NCI-H2081 treated with DMSO at 0.1 percent for 48 hours (cell line): ENCODE measurements around the gene CHKA.
"Not testable (repeated sequence)": the region's sequence is repeated elsewhere in the genome, so short reads cannot be mapped to it uniquely, and the experiment has no call there.

ENCODE experiments used
- DNase-seq: peaks from one replicate; lab custom pipeline; 2025; lab: John Stamatoyannopoulos, UW

Gene CHKA

DNA sequence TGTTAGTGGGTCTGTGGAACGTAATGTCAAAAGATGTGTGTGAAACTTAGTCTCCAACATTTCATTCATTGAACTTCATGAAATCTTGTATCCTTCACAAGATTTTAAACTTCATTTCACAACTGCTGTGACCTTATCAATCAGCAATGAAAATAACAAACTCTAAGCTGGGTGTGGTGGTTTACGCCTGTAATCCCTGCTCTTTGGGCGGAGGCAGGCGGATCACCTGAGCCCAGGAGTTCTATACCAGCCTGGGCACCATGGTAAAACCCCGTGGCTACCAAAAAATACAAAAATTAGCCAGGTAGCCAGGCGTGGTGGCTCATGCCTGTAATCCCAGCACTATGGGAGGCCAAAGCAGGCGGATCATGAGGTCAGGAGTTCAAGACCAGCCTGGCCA is 5.1 kb downstream of the CHKA start:
- DNase-seq: no peak

DNA sequence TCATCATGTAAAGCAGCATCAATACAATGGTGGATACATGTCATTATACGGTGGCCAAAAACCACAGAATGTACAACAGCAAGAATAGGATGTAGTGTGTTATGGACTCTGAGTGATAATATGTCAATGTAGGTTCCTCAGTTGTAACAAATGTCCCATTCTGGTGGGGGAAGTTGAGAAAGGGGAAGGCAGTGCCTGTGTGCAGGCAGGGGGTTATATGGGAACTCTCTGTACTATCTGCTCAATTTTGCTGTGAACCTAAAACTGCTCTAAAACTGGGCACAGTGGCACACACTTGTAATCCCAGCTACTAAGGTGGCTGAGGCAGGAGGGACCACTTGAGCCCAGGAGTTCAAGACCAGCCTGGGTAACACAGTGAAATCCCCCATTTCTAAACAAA is 5.9 kb downstream of the CHKA start:
- no peak for DNase-seq

DNA sequence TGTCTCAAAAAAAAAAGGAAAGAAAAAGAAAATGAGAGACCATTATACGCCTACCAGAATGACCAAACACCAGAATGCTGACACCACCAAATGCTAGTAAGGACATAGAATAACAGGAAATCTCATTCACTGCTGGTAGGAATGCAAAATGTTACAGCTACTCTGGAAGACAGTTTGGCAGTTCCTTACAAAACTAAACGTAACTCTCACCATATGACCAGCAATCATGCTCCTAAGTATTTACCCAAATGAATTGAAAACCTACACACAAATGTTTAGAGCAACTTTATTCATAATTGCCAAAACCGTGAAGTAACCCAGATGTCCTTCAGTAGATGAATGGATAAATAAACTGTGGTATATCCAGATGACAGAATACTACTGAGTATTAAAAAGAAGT is 7.2 kb downstream of the CHKA start:
- no peak for DNase-seq

DNA sequence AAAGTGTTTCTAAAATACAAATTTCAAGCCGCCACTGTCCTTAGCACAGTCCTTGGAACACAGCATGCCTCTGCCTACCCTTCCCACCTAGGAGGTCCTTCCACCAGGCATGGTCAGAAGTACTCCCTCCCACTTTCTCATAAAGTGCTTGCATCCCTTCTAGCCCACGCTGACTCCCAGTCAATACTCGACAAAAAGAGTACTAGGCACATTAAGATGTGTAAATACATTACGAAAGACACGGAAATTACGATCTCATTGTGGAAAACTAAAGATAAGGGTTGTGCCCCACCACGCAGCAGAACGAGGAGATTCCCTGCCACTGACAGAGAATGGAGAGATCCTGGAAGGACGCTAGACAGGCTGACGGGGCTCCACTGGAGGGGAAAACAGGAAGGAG is 13.5 kb downstream of the CHKA start:
- DNase-seq: no peak

DNA sequence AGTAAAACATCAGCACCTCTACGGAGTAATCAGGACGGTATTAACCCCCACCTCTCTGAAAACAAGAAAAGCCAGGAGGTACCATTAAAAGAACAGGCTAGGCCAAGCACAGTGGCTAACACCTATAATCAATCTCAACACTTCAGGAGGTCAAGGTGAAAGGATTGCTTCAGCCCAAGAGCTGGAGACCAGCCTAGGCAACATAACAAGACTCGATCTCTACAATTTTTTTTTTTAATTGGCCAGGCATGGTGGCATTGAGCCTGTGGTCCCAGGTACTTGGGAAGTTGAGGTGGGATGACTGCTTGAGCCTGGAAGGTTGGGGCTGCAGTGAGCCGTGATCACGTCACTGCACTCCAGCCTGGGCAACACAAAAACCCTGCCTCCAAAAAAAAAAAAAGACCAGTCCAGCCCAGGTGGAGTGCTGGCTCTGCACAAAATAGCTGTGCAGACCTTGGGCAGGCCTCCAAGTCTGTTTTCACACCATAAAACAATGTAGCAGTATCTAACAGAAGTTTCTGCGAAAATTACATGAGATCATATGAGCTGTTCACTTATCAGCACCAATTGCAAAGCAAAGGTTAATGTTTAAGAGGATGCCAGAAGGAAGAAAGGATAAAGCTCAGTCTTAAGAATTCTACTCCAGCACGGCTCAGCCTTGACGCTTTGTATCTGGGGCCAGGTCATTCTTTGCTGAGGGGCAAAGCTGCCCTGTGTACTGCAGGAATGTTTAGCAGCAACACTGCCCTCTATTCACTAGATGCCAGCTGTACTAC is 14.8 kb downstream of the CHKA start:
- no peak for DNase-seq

DNA sequence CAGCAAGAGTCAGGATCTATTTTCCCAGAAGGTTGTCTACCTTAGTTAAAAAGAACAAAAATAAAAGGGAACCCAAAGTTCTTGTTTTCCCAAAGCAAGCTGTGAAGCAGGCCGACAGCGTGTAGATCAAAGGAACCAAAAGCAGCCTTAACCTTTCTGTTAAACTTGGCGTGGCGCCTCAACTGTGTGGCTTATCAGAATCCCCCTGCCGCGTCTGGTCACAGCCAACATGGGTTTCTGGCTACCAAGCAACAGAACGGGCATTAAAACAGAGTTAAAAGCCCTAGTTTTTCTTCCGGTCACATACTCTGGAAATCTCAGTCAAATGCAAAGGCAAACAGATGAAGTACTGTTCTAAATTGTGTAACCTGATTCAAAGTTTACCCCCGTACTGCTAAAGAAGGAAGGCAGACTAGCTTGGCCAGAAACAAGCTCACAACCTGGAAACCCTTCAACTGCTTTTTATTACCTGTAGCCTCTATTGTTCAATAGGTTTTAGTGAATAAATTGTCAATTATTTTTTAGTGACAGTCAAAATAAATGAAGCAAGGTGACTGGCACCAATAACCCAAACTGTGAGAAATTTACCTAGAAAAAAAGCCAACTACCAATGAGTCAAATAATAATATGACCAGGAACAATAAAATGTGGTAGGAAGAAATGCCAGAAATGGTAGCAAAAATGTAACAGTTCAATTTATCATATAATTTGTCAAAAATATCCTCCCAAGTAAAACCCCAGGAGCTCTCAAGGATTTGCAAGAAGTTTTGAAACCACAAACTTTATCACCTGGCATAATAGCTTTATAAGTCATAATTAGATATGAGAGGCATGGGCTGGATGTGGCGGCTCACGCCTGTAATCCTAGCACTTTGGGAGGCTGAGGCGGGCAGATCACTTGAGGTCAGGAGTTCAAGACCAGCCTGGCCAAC is 21.4 kb downstream of the CHKA start:
- DNase-seq: peak; percentile 38

DNA sequence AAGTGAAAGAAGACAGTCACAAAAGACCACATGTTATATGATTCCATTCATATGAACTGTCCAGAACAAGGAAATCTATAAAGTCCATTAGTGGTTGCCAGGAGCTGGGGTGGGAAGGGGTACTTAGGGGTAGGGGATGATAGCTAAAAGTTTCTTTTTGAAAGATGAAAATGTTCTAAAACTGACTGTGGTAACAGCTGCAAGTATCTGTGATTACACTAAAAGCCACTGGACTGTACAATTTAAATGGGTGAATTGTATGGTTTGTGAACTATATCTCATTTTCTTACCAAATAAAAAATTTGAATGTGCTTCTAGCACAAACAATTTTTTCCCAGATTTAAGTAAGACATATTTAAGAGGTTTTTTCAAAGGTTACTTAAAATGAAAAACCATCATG is 22.1 kb downstream of the CHKA start:
- no peak for DNase-seq

DNA sequence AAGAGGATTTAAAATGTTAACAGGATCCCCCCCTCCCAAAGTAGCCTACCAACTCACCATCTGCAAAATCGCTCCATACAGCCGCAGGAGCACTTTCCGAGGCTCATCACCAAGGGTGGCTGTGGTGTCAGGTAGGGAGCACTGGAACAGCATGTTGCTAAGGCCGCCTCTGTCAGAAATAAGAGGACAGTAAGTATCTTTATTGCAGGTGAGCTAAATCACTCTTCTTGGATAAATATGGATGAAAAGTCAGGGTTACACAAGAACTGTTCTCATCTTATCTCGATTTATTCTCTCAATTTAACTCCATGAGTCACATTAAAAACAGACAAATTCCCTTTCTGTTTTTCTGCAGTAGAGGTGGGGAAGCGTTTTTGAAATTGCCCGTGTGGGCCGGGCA is 24.2 kb downstream of the CHKA start:
- DNase-seq: no peak

DNA sequence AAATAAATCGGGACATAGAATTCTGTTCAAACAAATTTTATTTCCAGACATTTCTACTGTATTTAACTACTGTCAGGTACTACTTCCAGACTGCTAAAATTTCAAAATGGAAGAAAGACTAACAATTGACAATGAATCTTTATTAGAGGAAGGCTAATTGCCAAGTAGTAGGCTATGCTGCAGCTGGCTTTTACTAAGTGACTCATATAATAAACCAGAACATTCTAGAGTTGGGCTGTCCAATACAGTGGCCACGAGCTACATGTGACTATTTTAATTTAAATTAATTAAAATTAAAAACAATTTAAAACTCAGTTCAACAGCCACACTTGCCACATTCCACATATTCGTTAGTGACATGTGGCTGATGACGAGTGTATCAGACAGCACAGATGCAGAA is 27.6 kb downstream of the CHKA start:
- no peak for DNase-seq

DNA sequence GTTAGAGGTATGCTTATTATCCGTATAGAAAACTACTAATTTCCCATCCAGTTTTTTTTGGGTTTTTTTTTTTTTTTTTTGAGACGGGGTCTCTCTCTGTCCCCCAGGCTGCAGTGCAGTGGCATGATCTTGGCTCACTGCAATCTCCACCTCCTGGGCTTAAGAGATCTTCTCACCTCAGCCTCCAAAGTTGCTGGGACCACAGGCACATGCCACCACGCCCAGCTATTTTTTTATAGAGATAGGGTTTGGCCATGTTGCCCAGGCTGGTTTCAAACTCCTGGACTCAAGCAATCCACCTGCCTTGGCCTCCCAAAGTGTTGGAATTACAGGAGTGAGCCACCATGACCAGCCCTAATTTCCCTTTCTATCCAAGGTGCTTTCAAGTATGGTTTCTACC is 28.2 kb downstream of the CHKA start:
- DNase-seq: not testable (repeated sequence)

DNA sequence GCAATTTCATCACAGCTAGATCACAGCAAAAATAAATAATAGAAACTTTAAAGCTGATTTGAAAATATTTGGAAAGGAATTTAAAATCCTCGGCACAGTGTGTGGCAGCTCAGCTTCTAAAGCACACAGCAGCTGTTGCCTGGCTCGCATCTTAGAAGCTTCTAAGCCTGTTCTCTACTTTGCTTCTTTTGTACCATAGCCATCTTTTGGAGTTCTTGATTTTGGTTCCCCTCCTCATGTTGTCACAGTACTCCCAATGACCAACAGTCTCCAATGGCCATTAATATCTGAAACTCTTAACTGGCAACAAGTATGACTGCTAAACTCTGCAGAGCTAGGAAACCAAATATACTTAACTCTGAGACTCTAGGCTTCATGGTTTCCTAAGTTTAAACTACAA is 28.8 kb downstream of the CHKA start:
- DNase-seq: no peak

DNA sequence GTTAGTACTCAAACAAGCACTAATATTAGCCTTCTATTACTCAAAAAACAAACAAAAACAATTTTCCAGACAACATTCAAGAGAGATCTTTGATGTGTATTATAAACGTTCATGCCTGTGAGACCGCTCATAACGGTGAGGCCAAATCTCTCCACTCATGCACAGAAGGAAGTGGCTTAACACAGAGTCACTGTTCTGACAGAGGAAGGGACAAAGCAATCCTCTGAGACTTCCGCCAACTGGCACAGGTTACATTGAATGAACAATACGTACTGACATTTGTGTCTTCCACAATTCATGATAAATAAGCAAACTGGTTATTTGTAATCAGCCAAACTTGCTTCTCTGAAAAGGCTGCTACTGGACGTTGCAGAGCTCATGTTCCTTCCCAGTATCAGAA is 30.5 kb downstream of the CHKA start:
- no peak for DNase-seq

DNA sequence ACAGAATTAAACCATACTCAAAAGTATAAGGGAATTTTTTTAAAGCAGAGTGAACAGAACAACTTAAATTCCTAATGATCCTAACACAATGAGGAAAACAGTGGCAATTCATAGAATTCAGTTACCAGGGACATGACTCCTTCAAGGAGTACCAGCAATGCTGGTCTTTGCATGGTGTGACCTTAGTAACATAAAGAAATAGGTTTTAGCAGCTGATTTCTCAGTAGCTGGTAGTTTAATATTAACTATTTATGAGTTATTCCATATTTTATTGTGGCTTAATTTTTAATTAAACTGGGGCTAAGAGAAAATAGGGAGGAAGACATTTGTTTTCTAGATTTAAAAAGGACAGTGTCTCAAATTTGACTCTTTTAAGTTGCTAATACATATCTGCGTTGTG is 30.9 kb downstream of the CHKA start:
- DNase-seq: no peak

DNA sequence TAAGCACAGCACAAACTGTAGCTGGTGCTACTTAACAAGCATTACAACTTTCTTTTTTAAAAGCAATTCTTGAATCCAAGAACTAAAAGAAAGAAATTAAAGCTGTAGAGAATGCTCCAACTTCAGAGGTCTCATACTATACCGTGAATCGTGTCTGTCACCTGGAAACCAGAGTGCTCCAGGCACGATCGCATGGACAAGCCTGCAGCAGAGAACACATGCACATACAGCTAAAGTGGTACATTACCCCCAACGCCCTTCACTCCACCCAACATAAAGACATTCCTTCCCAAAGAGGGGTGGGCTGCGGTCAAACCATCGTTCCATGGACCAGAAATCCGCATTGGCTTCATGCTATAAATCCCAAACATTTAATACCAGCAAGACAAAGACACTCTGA is 31.5 kb downstream of the CHKA start:
- DNase-seq: no peak

DNA sequence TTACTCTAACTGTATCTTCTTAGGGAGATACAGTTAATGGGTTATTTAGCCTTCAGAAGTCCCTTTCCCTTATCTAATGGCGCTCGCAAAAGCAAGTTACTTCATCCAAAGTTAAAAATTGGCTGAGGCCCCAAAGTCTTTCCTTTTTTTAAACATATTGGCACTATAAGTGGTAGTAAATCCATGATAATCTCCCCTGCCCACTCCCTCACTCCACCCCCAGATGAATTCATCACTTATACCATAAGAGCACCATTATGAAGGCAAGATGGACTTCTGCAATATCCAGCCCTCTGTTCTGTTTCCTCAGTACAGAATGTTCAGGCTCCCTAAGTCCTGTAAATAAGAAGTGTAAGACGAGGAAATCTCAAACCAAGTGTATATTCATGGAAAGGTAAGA is 37.7 kb downstream of the CHKA start:
- no peak for DNase-seq

DNA sequence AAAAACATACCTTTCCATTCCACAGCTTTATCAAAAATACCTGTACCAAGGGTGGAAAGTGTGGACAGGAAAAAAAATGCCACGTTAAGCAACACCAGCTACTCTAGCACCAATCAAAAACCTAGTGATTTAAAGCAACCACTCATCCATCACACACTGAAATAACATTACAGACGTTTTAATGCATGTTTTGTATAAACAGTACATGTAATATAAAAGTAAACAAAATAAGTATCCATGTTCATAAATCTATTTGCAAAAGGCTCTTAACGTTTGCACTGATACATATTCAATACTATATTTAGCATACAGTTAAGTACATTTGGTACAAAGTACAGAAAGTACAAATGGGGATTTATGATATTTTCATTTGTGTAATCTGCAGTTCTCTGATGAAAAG is 38.7 kb downstream of the CHKA start:
- no peak for DNase-seq

DNA sequence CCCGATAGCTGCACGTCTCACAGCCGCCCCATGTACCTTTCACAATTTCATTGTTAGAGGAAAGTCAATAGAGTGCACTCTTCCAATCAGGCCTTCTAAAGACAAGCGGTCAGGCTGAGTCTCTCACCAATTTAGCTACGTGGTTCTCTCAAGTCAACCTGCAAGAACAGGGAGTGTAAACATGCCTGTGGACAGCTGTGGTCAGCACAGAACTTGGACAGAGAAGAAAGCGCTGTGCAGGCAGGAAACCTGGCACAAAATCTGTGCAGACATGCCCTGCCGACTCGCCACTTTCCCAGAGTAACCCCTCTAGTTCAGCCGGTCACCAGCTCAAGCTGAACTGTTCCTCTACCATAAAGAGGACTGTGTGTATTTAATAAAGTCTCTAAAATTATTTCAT is 39.5 kb downstream of the CHKA start:
- DNase-seq: no peak

DNA sequence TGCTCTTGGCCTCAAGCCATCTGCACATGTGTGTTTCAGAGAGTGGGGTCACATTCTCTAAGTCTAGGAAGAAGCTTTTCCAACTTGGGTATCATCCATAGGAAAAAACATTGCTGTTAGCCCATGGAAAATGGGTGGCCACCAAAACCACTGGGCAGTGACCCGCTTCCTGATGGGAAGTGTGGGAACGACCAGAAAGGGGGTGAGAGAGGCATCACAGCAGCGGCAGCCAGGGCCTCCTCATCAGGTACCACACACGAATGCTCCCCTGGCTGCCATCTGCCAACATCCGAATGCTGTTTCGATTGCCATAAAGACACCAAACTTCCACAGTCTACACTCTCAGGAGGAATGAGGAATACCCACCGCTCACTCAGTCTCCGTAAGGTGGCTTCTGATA is 40.3 kb downstream of the CHKA start:
- no peak for DNase-seq

DNA sequence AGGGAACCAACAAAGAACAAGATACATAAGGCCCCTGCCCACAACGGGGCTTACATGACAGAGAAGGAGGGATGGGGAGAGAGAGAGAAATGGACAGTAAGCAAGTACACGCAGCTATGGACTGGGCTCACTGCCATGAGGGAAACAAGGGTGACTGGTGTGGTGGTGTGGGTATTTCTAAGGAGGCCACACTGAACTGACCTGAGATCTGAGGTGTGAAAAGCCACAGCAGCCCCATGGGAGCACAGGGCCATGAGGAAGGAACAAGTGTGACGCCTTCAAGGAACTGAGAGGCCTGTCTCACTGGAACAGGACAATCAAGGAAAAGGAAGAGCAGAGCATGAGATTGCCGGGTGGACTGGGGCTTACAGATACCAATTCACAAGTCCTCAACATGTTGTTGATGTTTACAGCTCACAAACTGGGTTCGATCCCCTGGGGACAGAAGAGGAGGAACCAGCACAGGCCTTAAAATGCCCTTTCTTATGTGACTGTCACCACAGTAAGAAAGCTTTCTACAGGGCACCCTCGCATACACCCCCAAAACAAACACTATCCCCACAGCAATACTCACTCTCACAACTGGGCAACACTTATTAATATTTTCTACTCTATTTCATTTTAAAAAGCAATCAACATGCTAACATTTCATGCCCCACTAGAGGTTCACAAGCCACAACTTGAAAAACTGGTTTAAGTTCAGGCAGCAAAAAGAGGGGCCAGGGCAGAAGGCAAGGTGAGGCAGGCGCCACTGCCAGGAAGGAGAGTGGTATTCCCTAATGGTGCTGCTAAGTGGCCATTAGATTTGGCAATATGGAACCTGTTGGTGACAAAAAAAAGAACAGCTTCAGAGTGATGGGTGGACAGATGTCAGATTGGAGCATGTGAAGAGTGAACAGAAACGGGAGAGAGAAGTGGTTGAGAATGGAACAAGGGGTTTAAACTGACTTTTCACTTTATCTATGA is 43.3 kb downstream of the CHKA start:
- no peak for DNase-seq

DNA sequence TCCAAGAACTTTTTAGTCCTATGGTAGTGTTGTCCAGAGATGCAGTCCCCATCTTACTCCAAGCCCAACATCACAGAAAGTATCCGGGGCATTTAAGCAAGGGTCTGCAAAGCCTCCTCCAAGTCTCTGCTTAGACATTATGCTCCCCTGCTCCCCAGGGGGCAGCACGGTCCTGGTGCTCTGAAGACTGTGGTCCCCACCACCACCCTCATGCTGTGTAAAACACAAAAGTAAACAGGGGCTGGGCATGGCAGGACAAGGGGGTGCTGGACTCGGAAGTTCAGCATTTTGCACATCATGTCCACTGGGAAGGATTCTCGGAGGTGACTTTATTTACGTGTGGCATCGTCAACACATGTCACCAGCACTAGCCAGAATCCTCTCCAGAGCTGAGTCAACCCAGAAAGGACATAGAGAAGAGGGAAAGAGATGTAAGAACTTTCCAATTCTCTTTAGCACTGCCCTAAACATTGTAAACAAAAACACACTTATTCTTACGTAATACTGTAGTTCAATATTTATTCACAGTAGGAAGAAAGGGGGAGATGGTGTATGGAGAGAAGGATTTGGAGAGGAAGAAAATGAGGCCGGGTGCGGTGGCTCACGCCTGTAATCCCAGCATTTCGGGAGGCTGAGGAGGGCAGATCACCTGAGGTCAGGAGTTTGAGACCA is 44.7 kb downstream of the CHKA start:
- DNase-seq: no peak

DNA sequence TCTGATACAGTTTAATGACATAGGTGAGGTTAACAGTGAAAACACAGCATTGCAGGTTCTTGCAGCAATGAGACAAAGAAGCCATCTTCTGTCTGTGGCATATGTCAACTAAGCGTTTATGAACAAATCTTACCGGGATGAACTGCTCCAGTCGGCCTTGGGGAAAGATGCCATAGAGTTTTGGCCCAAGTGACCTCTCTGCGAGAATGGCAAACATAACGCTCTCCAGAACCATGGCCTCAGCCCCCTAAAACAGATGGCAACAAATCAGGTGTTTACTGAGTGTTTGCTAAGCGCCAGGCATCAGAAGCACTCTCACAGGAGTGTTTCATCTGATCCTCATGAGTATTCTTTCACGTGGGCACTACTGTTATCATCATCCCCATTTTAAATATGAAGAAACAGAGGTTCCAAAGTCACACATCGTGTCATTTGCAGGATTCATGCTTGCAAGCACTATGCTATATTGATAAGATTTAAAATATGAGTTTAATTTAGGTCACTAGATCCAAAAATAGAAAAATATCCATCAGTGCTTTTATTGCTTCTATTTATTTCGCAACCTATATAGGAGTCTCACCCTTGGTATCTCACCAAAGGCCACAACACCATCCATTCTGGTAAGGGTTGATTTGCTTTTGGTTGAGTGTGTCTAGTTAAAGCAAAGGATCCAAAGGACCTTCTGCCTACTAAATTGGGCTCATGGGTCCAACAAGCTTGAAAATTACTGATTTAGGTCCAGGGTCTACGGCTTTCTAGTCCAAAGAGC is 46.4 kb downstream of the CHKA start:
- no peak for DNase-seq
